HCT116 (cell line): Measurements from ENCODE around the gene POLR3GL.

Experiments used
- EZH2 ChIP-seq: fragments of 200-600 bp; sonication (generic); IDR thresholded peaks from 2 replicates; pipeline ENCODE4 v1.6.1; 2017; ENCODE audit warnings: antibody characterized with exemption, mixed run types
- POLR2A ChIP-seq: IDR thresholded peaks from 2 replicates; pipeline ENCODE4 v1.7.0; 2011; ENCODE audit warnings: borderline replicate concordance; ENCODE audit not compliant: insufficient read depth, insufficient read length; ENCODE audit errors: extremely low read depth
- TF ChIP-seq, protein P1 (sequence below), 3 experiments: fragments of 200-600 bp in 1 of 3; sonication (generic) in 1 of 3; IDR thresholded peaks in 2 of 3; conservative IDR thresholded peaks in 1 of 3; 2 replicates each; pipeline ENCODE4 v1.5.1; 2012 to 2017; ENCODE audit warnings: low read depth in 2 of 3, low read length in 2 of 3, antibody characterized with exemption in 1 of 3, borderline replicate concordance in 1 of 3, control low read depth in 1 of 3, mild to moderate bottlenecking in 1 of 3, mixed read lengths in 1 of 3, mixed run types in 1 of 3, moderate library complexity in 1 of 3; ENCODE audit not compliant: insufficient read depth in 1 of 3

DNA sequence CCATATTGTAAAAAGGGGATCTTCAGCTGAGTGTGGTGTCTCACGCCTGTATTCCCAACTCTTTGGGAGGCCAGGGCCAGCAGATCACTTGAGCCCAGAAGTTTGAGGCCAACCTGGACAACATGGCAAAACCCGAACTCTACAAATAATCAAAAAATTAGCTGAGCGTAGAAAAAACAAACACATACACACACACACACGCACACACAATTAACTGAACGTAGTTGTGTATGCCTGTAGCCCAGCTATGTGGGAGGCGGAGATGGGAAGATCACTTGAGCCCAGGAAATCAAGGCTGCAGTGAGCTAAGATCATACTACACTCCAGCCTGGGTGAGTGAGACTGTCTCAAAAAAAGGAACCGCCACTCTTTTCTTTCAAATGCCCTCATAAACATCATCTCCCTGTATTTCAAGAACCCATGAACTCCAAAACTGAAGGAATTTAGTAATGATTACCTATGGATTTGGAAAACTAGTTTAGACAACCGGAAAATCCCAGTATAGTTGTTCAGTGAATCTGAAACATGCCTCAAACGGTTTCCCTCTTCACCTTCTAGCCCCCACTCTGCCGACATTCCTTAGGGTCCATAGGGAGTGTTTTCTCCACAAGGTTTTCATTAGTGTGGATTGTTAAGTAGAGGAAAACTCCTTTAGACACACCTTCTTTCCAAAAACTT is 27.4 kb downstream of the POLR3GL start:
- TF ChIP-seq, protein P1, sequence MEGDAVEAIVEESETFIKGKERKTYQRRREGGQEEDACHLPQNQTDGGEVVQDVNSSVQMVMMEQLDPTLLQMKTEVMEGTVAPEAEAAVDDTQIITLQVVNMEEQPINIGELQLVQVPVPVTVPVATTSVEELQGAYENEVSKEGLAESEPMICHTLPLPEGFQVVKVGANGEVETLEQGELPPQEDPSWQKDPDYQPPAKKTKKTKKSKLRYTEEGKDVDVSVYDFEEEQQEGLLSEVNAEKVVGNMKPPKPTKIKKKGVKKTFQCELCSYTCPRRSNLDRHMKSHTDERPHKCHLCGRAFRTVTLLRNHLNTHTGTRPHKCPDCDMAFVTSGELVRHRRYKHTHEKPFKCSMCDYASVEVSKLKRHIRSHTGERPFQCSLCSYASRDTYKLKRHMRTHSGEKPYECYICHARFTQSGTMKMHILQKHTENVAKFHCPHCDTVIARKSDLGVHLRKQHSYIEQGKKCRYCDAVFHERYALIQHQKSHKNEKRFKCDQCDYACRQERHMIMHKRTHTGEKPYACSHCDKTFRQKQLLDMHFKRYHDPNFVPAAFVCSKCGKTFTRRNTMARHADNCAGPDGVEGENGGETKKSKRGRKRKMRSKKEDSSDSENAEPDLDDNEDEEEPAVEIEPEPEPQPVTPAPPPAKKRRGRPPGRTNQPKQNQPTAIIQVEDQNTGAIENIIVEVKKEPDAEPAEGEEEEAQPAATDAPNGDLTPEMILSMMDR (IDR thresholded peaks at IDR 0.05 in 2 of 3, conservative IDR thresholded peaks at IDR 0.05 in 1 of 3; ENCODE audit: borderline replicate concordance in 1 of 3, insufficient read depth in 1 of 3, low read depth in 2 of 3, low read length in 2 of 3) = no peak
- TF ChIP-seq POLR2A (no peak), EZH2 (no peak)
